HAP-1 (cell line): ENCODE data around the gene RPL23.
A peak's percentile ranks its signal among the peaks of the same experiment; 100 is the strongest.
"Not testable (repeated sequence)": the region's sequence is repeated elsewhere in the genome, so short reads cannot be mapped to it uniquely, and the experiment has no call there.

Source experiments
- DNase-seq, 2 experiments: peaks; one replicate each; pipeline ENCODE4 v3.0.0-alpha.2; 2016 to 2020; ENCODE audit warnings: low spot score in 2 of 2
- H3K27me3 ChIP-seq: fragments of 250-450 bp; sonication (Bioruptor Pico); 2 replicates; pipeline ENCODE4 v1.5.1; 2020; ENCODE audit warnings: low read depth, mild to moderate bottlenecking, moderate library complexity
- H3K36me3 ChIP-seq: fragments of 250-450 bp; sonication (Bioruptor Pico); replicated peaks from 2 replicates; pipeline ENCODE4 v1.5.1; 2020; ENCODE audit warnings: mild to moderate bottlenecking
- H3K4me1 ChIP-seq: fragments of 250-450 bp; sonication (Bioruptor Pico); 2 replicates; pipeline ENCODE4 v1.5.1; 2020; ENCODE audit warnings: mild to moderate bottlenecking
- H3K4me3 ChIP-seq: fragments of 250-450 bp; sonication (Bioruptor Pico); 2 replicates; pipeline ENCODE4 v1.5.1; 2020; ENCODE audit warnings: mild to moderate bottlenecking, moderate library complexity
- H3K9me3 ChIP-seq: fragments of 250-450 bp; sonication (Bioruptor Pico); 2 replicates; pipeline ENCODE4 v1.5.1; 2020; ENCODE audit warnings: mild to moderate bottlenecking, moderate library complexity
- in situ Hi-C: fragments of 300-500 bp; cut with MboI; formaldehyde crosslinking; loops from 3 replicates; pipeline ENCODE4 v1.14.3; 2020; ENCODE audit warnings: low sequenced_read_pairs, inconsistent platforms, mixed read lengths

The RPL23 gene

GRCh38 chr17:38867179-38867967, 13.9 kb upstream of the RPL23 start:
- H3K4me1 ChIP-seq, result peaks cover 20% of the 10 kb centered on the region
- peak overlapping the region; percentile 98 for H3K4me3 ChIP-seq
- 0 out of 2 replicates have a peak, but pooled peaks cover 2% of the 10 kb centered on the region for H3K9me3 ChIP-seq
- peak; percentile 76 to 85 for DNase-seq
- no peaks in the 10 kb centered on the region for H3K27me3 ChIP-seq
- H3K36me3 ChIP-seq, result 0 out of 2 replicates have a peak, but pooled peaks cover 4% of the 10 kb centered on the region
- in situ Hi-C loops, result no loop called here

GRCh38 chr17:38864636-38865398, 11.3 kb upstream of the RPL23 start:
- Histone ChIP-seq H3K4me3 (no peak overlapping the region), H3K27me3 (no peaks in the 10 kb centered on the region), H3K9me3 (no peaks in the 10 kb centered on the region), H3K36me3 (no peaks in the 10 kb centered on the region), H3K4me1 (peaks cover 13% of the 10 kb centered on the region)
- in situ Hi-C loops, result no loop called here
- DNase-seq, result no peak

- H3K4me3 ChIP-seq, result no peak overlapping the region
- no peaks in the 10 kb centered on the region for H3K4me1 ChIP-seq
- no peaks in the 10 kb centered on the region for H3K27me3 ChIP-seq
- H3K9me3 ChIP-seq, result no peaks in the 10 kb centered on the region
- H3K36me3 ChIP-seq, result no peaks in the 10 kb centered on the region
- DNase-seq, result peak; percentile 57 to 68
- in situ Hi-C loops, result no loop called here
Observed at GRCh38 chr17:38861399-38861843, 7.9 kb upstream of the RPL23 start.

GRCh38 chr17:38857271-38857670, 3.8 kb upstream of the RPL23 start:
- Histone ChIP-seq H3K4me3 (no peak overlapping the region), H3K27me3 (no peaks in the 10 kb centered on the region), H3K9me3 (no peaks in the 10 kb centered on the region), H3K4me1 (peaks cover 3% of the 10 kb centered on the region; the same call in 1 of the 2 replicates), H3K36me3 (peaks cover 10% of the 10 kb centered on the region)
- no peak for DNase-seq
- in situ Hi-C loops, result no loop called here

- DNase-seq, in situ Hi-C loops: not testable (repeated sequence)
Observed at GRCh38 chr17:38855101-38855714, 1.7 kb upstream of the RPL23 start.

GRCh38 chr17:38852771-38853291, 690 bp downstream of the RPL23 start:
- Histone ChIP-seq H3K4me1 (peaks cover 6% of the 10 kb centered on the region), H3K36me3 (peaks cover 55% of the 10 kb centered on the region), H3K27me3 (no peaks in the 10 kb centered on the region), H3K9me3 (no peaks in the 10 kb centered on the region), H3K4me3 (peak overlapping the region; percentile 62)
- in situ Hi-C loops, result no loop called here
- DNase-seq, result no peak

More at GRCh38 chr17:38855101-38855714, 1.7 kb upstream of the RPL23 start:
- H3K27me3 ChIP-seq, H3K4me1 ChIP-seq, H3K9me3 ChIP-seq, H3K4me3 ChIP-seq: not testable (repeated sequence)
- H3K36me3 ChIP-seq, result peaks cover 31% of the 10 kb centered on the region

GRCh38 chr17:38851434-38851833, 2.1 kb downstream of the RPL23 start:
- no peaks in the 10 kb centered on the region for H3K27me3 ChIP-seq
- H3K4me1 ChIP-seq, result peaks cover 6% of the 10 kb centered on the region
- no peaks in the 10 kb centered on the region for H3K9me3 ChIP-seq
- no peak for DNase-seq
- H3K36me3 ChIP-seq, result peaks cover 66% of the 10 kb centered on the region
- H3K4me3 ChIP-seq, result peak overlapping the region; percentile 62
- in situ Hi-C loops, result no loop called here

- no peaks in the 10 kb centered on the region for H3K9me3 ChIP-seq
- no peak for DNase-seq
- no peak overlapping the region for H3K4me3 ChIP-seq
- in situ Hi-C loops, result no loop called here
- peaks cover 70% of the 10 kb centered on the region for H3K36me3 ChIP-seq
- no peaks in the 10 kb centered on the region for H3K27me3 ChIP-seq
- H3K4me1 ChIP-seq, result peaks cover 6% of the 10 kb centered on the region
Observed at GRCh38 chr17:38850374-38850773, 3.1 kb downstream of the RPL23 start.

- H3K9me3 ChIP-seq, result no peaks in the 10 kb centered on the region
- in situ Hi-C loops, result no loop called here
- H3K4me1 ChIP-seq, result peaks cover 4% of the 10 kb centered on the region
- no peaks in the 10 kb centered on the region for H3K27me3 ChIP-seq
- no peak overlapping the region for H3K4me3 ChIP-seq
- DNase-seq, result no peak
- peaks cover 70% of the 10 kb centered on the region for H3K36me3 ChIP-seq
Observed at GRCh38 chr17:38848939-38849605, 4.4 kb downstream of the RPL23 start.

GRCh38 chr17:38848557-38848891, 5.0 kb downstream of the RPL23 start:
- H3K4me1 ChIP-seq, result peaks cover 2% of the 10 kb centered on the region
- in situ Hi-C loops, result no loop called here
- H3K4me3 ChIP-seq, result no peak overlapping the region
- H3K9me3 ChIP-seq, result no peaks in the 10 kb centered on the region
- DNase-seq, result no peak
- H3K27me3 ChIP-seq, result no peaks in the 10 kb centered on the region
- peaks cover 70% of the 10 kb centered on the region for H3K36me3 ChIP-seq

GRCh38 chr17:38844261-38844757, 9.2 kb downstream of the RPL23 start:
- no peaks in the 10 kb centered on the region for H3K4me1 ChIP-seq
- H3K9me3 ChIP-seq, result no peaks in the 10 kb centered on the region
- no peak for DNase-seq
- H3K36me3 ChIP-seq, result peaks cover 30% of the 10 kb centered on the region
- no peaks in the 10 kb centered on the region for H3K27me3 ChIP-seq
- in situ Hi-C loops, result no loop called here
- H3K4me3 ChIP-seq, result no peak overlapping the region

- in situ Hi-C loops, result no loop called here
- Histone ChIP-seq H3K4me3 (peak overlapping the region; percentile 93), H3K27me3 (no peaks in the 10 kb centered on the region), H3K36me3 (peaks cover 3% of the 10 kb centered on the region), H3K4me1 (peaks cover 14% of the 10 kb centered on the region), H3K9me3 (no peaks in the 10 kb centered on the region; the same call in 1 of the 2 replicates)
- no peak for DNase-seq
Observed at GRCh38 chr17:38825762-38826247, 27.7 kb downstream of the RPL23 start.
